HG03066 (cell line): ENCODE results near the gene COG3.

Experiments
- ATAC-seq: cut with Tn5 transposase; IDR thresholded peaks from one replicate; pipeline ENCODE4 v1.9.1; 2021; ENCODE audit warnings: low read depth; ENCODE audit not compliant: unreplicated experiment

COG3 gene

GRCh38 chr13:45446181-45446580 is 18.6 kb upstream of the COG3 start:
- ATAC-seq = no peak

DNA sequence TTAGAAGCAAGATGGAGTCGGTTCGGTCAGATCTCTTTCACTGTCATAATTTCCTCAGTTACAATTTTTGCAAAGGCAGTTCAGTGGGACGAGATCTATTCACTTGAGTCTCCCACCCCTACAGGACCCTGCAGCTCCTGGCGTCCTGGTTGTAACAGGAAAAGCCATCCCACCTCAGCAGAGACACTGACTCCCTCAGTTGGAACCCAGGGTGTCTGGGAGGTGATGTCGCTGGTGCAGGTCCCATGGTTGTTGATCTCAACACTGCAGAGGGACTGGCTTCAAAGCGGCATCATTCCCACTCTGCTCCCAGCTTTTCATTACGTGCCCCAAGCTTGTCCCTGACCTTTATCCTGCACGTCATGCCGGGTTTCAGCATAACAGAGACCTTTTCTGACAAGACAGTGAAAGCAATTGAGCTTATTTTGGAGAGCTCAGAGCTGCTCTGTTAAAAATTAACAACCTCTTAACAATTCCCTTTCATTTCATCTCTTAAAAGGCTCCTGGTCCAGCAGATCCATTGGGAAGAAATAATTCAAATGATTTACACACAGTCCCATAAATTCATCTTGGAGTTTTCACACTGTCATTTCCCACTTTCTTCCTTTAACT is 17.6 kb upstream of the COG3 start:
- no peak for ATAC-seq

DNA sequence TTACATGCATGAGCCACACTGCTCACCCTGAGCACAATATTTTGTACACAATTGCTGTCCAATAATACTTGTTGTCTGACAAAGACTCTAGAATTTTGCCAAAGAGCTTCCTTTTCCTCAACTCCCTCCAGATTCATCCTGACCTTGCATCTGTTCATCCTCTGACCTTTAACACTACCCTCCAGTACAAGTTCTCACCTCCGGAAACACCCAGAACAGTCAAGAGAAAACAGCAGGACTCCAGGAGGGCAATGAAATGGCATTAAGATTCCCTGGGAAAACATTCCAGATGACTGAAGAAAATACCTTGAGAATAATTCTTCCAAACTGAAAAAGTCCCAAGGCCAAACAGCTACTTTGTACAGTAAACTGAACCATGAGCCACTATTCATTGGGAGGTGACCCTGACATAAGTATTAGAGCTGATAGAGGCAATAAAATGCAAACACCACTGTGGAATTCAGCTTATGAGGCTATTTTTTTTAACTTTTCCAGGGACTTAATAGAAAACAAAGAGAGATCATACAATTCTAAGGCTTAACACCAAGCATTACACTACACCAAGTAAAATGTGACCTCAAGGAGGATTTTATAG is 15.7 kb upstream of the COG3 start:
- ATAC-seq = no peak

- ATAC-seq = no peak
Measured at GRCh38 chr13:45451282-45451681, 13.5 kb upstream of the COG3 start.

DNA sequence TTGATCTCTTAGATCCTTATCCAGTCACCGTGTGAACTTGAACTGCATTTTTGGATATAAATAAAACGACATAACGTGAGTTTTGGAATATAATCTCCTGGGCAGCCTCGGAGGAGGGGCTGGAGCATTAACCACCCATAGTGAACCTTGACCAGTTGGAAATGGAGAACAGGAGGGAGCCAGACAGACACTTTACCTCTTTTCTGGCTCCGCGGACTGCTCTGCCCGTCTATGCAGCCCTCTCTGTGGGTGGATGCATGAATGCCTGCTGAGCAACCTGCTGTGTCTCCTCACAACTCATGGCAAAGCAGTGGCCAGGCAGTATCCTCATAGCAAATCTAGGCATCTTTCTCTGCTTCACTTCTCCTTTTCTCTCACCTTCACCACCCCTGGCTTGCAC is 10.5 kb upstream of the COG3 start:
- ATAC-seq = no peak

GRCh38 chr13:45456196-45456972 is 8.4 kb upstream of the COG3 start:
- ATAC-seq = no peak

DNA sequence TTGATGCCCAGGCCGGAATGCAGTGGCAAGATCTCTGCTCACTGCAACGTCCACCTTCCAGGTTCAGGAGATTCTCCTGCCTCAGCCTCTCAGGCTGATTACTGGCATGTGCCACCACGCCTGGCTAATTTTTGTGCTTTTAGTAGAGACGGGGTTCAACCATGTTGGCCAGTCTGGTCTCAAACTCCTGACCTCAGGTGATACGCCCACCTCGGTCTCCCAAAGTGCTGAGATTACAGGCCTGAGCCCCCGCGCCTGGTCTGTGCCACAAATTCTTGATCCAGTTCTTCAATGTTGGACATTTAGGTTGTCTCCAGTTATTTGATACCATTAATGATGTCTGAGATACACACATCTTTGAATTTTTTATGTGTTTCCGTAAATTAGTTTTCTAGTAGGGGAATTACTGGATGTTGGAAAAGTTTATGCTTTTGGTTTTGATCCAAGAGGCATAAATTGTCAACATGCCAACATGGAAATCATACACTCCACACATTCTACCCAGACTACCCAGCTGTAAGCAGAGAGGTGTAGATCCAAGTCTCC is 525 bp upstream of the COG3 start:
- no peak for ATAC-seq

GRCh38 chr13:45466359-45466758 is 1.6 kb downstream of the COG3 start:
- ATAC-seq = no peak

DNA sequence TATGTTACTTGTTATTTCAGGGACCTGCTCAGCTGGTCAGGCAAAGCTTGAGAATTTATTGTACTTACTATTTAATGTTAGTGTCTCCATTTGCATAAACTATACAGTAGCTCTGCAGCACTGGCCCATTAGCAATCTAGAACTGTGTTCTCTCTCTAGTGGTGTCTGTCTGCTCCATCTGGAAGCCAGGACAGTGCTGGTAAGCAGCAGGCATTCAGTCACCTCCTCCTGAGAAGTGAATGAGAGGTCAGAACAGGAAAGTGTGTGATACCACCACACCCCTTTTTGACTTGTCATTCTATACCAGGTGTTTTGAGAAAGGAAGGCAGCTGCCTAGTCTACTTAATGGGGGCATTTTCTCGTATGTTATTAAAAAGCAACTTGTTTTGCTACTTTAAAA is 3.9 kb downstream of the COG3 start:
- no peak for ATAC-seq

DNA sequence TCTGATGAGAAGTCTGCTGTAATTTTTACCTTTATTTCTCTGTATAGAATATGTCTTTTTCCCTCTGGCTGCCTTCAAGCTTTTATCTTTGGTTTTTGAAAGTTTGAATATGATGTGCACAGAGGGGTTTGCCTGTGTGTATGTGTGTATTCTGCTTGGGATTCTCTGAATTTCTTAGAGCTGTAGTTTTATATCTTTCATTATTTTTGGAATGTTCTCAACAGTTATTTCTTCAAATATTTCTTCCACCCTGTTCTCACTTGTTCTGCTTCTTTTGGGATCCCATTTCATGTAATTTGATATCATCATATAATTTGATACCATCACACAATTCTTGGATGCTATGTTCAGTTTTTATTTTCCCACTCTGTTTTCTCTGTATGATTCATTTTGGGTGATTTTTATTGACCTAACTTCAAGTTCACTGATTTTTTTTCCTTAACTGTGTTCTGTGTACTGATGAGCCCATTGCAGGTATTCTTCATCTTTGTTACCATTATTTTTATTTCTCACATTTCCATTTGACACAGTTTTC is 7.5 kb downstream of the COG3 start:
- no peak for ATAC-seq

DNA sequence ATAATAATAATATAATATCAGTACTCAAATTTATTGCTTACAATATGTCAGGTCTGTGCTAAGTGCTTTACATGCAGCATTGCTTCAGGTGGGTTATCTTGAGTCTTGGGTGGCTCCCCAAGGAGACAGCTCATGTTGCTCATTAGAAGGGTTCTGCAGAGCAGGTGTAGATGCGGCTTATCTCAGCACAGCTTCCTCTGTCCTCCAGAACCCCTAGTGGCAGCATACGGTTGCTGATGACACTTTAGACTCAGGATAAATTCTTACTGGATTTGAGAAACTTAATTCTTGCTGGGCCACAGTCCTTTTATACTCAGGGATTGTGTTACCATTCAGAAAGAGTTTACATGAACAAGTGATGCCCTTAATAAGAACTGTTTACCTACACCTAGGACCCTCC is 8.9 kb downstream of the COG3 start:
- ATAC-seq = no peak

DNA sequence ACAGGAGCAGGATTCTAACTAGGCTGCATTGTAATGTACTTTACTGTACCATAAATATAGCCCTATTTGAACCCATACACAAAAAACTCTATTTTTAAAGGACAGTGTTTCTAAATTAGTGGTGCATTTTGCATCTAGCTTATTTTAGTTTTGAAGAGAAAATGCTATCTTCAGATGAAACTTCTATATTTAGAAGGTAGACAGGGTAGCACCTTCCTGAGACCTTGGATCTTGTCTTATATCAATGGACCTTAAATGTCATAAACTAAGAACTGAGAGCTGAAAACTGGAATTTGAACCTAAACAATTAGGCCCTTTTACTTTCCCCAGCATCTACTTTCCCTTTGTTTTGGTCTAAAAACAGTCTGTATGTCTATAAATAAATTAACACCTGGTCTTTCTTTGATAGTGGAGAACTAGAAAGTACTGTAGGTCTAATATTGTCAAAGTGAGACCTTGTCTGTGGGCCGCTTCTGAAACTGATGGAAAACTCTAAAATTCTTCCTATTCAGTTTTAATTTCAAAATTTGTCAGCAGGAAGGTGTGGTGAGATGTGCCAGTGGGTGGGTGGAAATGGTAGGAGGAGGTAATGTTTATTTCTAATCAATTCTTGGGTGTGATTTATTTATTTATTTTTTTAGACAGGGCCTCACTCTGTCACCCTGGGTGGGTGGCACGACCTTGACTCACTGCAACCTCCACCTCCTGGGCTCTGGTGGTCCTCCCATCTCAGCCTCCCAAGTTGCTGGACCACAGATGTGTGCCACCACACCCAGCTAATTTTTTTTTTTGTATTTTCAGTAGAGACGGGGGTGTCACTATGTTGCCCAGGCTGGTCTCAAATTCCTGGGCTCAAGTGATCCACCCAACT is 10.1 kb downstream of the COG3 start:
- peak; percentile 55 for ATAC-seq

GRCh38 chr13:45479661-45480060 is 14.9 kb downstream of the COG3 start:
- no peak for ATAC-seq

- ATAC-seq = no peak
Measured at GRCh38 chr13:45481688-45482087, 16.9 kb downstream of the COG3 start.

- no peak for ATAC-seq
Measured at GRCh38 chr13:45482571-45483173, 17.9 kb downstream of the COG3 start.

DNA sequence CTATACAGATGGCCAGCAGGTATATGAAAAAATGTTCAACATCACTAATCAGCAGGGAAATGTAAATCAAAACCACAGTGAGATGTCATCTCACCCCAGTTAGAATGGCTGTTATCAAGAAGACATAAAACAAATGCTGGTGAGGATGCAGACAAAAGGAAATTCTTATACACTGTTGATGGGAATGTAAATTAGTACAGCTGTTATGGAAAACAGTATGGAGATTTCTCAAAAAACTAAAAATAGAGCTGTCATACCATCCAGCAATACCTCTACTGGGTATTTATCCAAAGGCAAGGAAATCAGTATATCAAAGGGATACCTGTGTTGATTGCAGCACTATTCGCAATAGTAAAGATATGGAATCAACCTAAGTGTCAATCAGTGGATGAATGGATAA is 22.9 kb downstream of the COG3 start:
- no peak for ATAC-seq

GRCh38 chr13:45490068-45490467 is 25.3 kb downstream of the COG3 start:
- ATAC-seq = no peak

DNA sequence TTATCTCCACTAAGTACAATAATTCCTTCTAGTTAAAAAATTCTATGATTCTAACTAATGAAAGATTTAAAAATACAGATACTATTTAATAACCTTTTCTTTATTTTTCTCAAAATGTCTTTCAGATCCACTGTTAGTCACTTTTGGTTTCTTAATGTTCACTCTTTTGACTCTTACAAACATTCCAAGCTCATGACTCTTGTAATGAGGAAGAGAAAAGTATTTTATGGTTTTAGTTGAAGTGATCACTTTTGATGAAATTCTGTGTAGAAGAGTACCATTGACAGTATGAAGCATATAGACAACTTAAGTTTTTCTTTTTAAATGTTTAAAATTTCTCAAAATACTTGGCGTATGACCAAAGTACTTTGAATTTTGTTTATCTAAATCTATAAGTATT is 27.8 kb downstream of the COG3 start:
- ATAC-seq = no peak

- ATAC-seq = no peak
Measured at GRCh38 chr13:45496942-45497341, 32.2 kb downstream of the COG3 start.

DNA sequence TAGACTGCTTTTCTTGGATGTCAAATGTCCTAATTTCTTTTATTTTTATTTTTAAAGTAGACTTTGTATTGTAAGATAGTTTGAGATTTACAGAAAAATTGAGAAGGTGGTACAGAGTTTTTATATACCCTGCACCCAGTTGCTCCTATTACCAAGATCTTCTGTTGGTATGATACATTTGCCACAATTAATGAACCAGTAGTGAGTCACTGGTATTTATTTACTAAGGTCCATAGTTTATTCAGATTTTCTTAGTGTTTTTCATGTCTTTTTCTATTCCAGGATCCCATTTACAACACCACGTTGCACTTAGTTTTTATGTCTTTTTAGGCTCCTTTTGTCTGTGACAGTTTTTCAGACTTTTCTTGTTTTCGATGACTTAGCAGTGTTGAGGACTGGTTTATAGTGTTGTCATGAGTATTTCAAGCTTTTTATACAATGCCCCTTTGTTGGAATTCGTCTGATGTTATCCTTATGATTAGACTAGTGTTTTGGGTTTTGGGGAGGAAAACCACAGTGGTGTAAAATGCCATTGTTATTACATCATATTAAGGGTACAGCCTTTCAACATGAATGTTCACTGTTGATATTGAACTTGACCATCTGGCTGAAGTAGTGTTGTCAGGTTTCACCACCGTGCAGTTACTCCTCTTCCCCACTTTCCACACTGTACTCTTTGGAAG is 35.9 kb downstream of the COG3 start:
- no peak for ATAC-seq
